Frontal cortex (tissue), 4 donors: ENCODE results near the gene MYEOV. TPM values are rescaled to one million over a fixed set of nuclear protein-coding genes. Genes with fewer than 3 reads are reported as not detected.

Source experiments
- DNase-seq, 2 donors: peaks; one replicate each; pipeline ENCODE4 v3.0.0; 2012; ENCODE audit warnings: low spot score in 2 of 2
- FAIRE-seq: peaks from 2 replicates; lab custom pipeline; 2012; peaks lifted over from hg19 to GRCh38; lab: Jason Lieb, UNC
- total RNA-seq: library from RNA; depleted of rRNA; stranded (reverse); fragments of >200 nt; gene quantifications from one replicate; pipeline ENCODE4 v1.2.3, GENCODE V29; 2014
- donor health status: control.
- donor health status: control.
- donor health status: control.

The MYEOV gene
- total RNA-seq, 1 donor from 2014 or later, result not detected

DNA sequence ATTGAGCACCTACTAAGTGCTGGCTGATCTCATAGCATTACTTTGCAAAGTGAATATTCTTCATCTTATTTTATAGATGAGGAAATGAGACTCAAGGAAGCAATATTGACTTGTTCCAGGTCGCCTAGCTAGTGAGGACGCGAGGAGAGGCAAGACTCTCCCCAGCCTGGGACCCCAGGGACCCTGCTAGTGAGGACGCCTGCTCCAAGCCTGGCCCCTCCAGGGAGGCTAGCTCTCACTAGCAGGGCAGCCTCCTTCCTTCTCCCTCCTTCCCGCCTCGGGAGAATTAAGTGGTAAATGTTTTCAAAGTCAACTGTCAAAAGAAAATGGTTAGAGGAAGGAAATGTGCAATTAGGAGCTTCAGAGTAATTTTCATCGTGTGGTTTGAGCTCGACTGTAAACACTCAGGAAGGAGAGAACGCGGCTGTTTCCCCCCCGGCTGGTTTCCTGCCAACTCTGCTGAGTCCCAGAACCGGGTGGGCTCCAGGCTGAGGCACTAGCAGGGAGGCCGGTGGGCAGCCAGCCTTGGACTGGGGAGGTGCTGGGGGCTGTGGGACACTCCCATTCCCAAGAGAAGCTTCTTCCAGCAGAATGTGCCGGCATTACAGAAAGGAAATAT, 17.9 kb downstream of the MYEOV start:
- no peak for FAIRE-seq
- no peak for DNase-seq

DNA sequence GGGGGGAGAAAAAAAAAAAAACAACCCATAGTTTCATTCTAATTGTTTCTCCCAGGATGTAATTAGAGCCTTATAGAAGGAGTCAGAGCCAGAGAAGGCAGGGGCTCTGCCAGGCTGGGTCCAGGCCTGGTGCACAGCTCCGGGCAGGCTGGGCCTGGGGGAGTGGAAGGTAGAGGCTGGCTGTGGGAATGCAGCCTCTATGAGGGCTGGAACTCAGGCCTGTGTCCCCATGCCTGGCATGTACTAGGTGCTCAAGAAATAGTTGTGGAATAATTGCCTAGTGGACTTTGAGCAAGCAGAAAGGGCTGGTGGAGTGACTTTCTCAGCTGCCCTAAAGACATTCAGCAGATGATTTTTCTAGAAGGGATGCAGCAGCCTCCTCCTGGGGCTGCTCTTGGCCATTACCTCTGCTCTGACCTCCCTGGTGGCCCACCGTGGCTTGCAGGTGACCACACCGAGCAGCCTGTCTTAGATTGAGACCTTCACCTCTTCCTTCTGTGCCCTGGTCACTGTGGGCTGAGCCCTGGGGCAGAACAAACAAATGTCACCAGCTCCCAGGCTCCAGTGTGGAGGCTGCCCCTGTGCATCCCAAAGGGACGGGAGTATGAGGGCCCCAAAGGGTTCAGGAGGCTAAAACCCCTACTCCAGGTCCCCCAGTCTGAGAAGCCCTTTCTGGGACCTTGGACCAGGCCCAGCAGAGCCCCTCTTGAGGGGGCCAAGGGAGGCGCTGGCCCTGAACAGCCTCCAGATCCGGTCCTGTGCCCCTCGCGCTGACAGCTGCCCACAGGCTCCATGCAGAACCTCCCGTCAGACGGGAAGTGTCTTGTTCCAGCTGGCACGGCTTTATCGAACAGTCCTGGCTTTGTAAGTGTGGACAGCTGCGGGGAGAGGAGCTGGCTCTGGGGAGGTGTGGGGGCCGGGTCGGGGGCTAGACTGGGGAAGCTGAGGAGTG, 18.8 kb downstream of the MYEOV start:
- no peak for FAIRE-seq
- no peak for DNase-seq

DNA sequence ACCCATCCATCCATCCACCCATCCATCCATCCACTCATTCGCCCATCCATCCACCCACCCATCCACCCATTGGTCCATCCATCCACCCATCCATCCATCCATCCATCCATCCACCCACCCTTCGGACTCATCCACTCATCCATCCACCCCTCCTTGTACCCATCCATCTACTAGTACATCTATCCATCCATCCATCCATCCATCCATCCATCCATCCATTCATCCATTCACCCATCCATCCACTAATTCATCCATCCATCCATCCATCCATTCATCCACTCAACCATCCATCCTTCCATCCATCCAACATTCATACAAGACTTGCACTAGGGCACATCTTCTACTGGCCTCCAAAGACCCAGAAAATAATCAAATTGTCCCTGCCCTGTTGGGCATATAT, 20.0 kb downstream of the MYEOV start:
- FAIRE-seq (no peak), DNase-seq (no peak)

DNA sequence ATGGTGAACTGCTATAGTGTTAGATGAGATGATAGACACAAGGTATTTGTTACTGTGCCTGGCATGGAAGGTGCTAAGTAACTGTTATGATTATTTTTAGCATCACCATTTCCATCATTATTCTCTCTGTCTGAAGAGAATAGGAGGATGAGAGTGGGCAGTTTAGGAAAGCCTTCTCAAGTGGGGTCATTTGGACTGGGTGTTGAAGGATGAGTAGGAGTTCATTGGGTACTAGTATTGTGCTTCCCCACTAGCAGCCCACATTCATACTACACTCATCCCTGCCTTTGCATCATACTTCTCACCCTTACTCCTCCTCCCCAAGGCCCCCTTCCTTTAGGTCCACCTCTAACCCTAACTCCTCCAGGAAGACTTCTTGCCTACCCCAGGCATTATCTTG, 20.6 kb downstream of the MYEOV start:
- FAIRE-seq (no peak), DNase-seq (no peak)

DNA sequence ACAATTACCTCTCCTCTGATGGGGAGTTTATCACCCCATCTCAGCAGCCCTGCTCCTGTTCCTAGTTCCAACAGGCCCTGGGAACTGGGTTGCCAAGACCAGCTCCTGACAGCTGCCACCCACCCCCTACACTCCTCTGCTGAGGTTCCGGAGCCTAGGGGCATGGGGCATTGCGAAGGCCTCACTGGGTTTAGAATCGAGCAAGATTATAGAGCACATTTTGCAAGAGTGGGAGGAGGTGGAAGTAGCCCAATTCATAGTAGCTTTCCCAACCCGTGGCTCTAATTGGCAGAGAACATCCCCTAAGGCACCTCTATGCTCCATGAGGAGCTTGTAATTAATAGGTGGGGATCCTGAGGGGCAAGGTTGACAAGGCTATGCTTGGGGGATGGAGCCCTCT, 23.0 kb downstream of the MYEOV start:
- DNase-seq (no peak), FAIRE-seq (no peak)

DNA sequence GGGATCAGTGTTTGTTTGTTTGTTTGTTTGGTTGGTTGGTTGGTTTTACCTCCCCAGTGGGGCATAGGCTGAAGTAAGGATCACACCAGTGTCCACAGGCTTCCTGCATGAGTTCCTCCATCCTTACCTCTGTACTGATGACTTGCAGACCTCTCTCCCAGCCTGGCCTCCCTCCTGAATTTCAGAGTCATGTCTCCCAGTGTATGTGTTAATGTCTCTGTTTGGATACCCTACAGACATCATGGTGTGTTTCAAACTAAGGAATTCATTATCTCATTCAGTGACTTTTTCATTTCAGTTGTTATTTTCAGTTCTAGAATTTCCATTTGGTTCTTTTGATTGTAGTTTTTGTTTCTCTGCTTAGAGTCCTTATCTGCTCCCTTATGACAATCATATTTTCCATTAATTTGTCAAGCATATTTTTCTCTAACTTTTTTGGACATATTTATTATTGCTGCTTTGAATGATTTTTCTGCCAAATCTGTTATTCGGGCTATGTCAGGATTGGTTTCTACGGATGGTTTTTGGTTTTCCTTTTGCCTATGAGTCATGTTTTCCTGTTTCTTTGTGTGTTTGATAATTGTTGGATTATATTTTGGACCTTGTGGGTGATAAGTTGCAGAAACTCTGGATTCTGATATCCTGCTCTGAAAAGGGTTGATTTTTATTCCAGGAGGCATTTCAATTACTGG, 23.6 kb downstream of the MYEOV start:
- no peak for FAIRE-seq
- no peak for DNase-seq

DNA sequence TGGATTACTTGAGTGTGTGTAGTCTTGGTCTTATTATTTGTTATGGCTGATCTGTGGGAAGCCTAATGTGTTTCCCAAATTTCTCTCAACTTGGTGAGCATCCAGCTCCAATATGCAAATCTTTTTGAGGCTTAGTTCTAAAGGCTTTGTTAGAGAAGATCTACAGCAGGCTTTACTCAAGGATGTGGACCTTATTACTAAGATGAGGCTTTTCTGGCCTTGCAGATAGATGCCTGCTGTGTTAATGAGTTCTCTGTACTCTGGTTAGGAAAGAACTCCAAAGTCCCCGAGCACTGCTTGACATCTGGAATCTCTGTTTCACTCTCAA, 24.1 kb downstream of the MYEOV start:
- no peak for DNase-seq
- FAIRE-seq, result no peak

DNA sequence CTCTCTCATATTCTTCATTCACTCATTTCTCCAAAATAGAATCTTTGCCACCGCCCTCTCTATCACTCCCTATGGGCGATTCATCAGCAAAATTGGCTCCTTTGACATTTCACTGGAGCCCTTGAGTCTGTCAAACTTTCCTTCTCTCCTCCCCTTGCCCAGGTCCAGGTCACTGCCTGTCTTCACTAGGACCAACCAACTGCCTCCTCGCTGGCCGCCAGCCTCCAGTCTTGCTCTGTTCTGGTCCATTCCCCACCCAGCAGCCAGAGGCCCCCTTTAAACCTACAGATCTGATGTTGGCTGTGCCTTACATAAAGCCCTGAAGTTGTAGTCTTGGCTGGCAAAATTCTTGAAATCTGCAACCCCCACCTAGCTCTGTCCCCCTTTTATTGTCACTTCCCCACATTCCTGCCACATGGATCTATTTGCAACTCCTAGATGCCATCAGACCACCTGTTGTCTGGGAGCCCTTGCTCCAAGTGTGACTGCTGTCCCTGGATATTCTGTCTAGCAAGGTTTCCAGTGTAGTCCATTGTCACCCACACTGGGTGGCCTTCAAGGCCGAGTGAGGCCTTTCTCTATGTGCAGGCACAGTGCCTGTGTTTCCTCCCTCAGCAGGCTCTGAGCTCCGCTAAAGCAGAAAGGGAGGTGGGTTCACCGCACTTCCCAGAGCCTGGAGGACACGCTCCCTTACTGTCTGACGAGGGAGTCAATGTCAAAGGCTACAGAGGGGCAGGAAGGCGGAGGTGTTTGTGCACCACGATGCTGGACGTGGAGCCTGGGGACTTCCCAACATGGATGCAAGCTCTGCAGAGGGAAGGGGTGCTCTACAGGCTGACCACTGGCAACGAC, 25.5 kb downstream of the MYEOV start:
- DNase-seq (no peak), FAIRE-seq (no peak)

DNA sequence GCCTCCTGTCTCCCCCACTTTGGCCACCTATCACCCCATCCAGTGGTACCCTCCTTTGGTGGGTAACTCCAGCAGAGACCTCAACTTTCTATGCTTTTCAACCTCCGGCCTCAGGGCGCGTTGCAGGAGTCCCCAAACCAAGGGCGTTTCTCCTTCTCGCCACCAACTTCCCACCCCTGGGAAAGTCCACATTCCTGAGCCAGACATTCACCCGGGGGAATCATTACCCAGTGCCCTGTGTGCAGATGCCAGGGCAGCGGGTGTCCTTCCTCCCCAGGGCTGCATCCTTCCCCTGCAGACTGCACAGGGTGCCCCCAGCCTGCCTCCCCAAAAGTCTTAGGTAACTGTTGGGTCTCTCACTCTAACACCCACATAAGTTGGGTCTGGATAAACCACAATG, 26.4 kb downstream of the MYEOV start:
- no peak for DNase-seq
- no peak for FAIRE-seq

DNA sequence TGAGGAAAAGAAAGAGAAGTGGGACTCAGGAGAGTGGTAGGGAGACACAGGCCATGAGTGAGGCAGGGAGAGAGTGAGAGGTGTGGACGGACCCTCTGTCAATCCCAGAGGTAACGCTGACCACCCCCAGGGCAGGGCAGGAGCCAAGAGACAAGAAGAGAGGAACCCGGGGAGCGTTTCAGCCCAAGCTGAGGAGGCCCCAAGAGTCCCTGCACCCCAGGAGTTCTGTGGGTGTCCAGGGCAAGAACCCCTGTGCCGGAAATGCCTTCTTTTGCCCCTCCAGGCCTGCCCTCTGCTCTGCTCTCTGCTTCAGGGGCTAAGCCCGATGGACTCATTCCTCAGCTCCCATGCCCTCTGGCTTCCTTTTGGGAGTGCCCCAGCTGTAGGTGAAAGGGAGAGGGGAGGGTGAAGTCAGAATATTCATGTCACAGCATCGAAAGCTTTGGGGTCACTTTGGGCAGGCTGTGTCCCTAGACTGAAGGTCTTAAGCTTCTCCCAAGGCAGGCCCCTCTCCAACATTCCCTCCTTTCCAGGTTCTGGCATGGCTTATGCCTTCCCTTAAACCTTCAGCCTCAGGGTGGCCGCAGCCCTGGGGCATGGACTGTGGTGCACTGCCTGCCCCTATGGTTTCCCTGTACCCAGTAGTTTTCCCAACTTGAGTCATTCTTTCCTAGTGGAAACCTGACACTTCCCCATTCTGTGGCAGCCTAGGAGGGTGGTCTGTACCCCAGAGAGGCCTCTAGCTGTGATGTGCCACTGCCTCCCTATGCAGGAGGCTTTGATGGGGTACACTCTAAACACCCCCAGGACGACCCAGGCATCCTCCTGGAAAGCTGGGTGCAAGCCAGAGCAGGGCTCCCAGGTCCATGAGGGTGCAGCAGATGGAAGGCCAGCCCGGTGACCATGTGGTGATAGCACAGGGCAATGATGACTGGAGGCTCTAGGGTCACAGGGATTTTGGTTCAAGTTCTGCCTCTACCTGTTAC, 27.1 kb downstream of the MYEOV start:
- DNase-seq, result no peak
- FAIRE-seq, result no peak

DNA sequence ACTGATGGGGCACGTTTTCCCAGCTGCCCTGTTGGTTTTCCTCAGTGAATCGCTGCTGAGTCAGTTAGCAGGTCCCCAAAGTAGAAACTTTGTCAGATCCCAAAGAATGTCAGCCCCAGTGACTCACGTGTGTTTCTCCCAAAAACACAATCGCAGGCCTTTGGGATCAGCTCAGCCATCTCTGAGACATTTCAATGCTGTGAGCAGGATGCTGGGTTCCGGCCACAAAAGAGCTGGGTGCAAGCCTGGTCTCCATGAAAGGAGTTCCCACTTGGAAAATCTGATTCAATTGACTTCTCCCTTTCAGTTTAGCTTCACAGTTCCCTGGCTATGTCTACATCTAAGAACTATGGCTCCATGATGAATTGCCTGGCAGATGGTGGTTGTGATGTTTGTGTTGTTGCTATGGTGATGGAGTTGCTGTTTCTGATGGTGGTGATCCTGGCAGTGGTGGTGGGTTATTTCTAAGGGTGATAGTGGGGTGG, 28.0 kb downstream of the MYEOV start:
- DNase-seq (no peak), FAIRE-seq (no peak)

DNA sequence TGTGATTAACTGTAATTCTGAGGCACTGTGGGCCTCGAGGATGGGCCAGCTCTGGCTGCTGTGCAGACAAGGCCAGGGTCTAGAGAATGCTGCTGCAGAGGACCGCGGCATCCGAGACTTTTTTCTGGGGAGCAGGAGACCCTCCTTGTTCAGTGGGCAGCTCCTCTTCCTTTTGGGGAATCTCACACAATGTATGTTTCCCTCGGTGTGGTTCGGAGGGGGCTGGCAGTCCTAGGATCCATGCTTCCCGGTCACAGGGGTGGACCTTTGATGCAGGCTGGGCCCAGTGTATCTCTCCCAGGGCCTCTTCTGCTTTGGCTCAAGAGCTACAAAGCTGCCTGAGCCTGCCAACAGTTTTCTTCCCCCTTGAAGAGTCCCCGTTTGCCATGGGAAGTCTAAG, 31.5 kb downstream of the MYEOV start:
- no peak for DNase-seq

DNA sequence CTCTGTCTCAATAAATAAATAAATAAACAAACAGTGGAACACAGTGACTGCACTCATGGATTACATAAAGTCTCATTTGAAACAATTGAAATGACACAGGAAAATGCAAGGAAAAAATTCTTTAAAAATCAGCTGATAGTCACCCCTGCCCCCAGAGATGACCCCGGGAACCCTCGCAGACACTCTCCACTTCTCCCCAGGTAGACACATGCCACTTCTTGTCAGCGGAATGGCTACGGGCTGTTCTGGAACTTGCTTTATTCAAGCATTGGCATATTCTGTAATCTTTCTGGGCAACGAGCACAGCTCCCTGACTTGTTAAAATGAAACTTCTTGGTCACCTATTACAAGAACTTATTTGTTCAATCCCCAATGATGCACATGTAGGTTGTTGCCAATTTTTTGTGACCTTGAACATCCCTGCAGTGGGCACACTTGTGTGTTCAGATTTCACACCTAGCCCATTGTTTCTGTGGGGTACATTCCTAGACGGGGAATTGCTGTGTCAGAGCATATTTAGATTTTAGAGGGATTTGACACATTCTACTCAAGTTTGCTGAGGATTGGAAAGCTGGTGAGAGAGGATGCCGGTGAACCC, 32.8 kb downstream of the MYEOV start:
- no peak for FAIRE-seq
- DNase-seq, result no peak

More for the DNA sequence above, 31.5 kb downstream of the MYEOV start:
- no peak for FAIRE-seq

DNA sequence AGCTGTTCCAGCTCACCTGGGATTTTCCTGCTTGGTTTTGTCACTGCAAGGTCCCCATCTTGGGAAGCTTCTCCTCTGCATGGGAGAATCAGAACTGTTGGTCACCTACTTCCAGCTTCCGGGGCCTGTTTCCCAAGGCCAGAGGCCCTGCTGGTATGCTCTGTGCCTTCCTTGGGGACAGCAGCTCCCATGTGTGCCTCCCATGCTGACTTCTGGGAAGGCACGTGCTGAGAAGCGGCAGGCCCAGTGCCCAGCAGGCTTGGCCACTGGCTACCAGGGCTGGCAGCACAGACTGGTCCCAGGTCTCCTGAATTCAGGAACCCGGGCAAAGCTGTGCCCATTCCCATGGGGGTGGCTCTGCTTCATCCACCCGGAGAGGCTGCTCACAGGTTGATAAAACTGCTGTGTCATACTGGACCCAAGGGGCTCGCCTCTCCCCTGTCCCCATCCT, 33.8 kb downstream of the MYEOV start:
- DNase-seq, result no peak
- no peak for FAIRE-seq

DNA sequence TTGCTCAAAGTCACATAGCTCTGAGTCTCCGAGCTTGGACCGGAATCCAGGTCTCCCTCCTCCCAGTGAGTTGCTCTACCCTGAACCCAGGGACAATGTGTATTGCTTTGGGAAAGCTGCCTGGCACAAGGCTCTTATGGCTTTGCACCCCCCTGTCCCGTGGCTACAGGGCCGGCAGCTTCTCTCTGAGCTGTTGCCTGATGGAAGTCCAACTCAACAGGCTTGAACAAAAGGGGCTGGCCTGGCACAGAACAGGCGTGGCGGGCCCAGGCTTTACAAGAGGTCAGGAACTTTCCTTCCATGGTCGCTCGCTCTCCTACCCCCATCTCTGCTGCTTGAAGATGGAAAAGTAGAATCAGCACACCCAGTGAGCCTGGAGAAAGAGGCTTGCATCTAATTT, 34.3 kb downstream of the MYEOV start:
- no peak for FAIRE-seq
- no peak for DNase-seq

DNA sequence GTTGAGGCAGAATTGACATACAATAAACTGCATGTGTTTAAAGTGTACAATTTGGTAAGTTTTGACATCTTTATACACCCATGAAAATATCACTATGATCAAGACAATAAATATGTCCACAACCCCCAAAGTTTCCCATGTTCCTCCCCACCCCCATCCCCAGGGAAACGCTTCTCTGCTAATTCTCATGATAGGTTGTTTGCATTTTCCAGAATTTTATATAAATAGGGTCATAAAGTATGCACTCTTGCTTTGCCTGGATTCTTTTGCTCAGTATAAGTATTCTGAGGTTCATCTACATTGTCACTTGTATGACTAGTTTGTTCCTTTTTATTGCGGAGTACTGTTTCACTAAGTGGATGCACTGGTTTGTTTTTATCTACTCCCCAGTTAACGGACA, 35.6 kb downstream of the MYEOV start:
- FAIRE-seq, result no peak

DNA sequence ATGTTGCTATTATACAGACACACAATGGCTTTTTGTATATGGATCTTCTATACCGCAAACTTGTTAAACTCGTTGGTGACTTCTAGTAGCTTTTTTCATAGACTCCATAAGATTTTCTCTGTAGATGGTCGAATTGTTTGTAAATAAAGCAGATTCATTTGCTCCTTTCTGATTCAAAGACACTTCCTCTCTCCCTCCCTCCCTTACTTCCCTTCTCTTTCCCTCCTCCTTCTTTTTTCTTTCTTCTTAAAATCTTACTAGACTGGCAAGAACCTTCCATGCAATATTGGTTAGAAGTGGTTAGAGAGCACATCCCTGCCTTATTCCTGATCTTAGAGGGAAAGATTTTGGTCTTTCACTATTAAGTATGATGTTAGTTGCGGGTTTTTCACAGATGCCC, 36.4 kb downstream of the MYEOV start:
- FAIRE-seq (no peak), DNase-seq (no peak)

More for the DNA sequence above, 35.6 kb downstream of the MYEOV start:
- no peak for DNase-seq

DNA sequence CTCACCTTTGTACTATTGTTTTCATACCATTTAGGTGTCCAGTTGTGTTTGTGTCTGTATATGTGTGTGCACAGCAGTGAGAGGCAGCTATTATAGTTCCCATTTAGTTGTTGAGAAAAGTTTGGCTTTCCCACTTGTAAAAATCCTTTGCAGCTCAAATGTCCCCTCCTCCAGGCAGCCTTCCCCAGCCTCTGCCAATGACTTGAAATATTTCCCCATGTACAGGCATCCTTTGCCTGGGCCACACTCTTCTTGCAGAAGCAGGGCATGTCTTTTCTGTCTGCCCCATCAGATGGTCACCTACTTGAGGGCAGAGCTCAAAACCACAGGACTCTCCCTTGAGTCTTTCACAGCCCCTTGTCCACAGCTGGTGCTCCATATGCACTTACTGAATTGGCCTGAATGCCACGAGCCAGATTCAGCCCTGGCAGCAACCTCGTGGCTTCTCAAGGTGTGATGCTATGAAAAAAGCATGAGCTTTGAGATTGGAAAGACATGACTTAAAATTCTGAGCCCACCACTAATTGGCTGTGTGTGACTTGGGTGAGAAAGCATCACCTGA, 39.3 kb downstream of the MYEOV start:
- no peak for DNase-seq
- FAIRE-seq, result no peak
